GM21737 (cell line): ENCODE measurements around the gene PTPRG.
"Not testable (repeated sequence)": the region's sequence is repeated elsewhere in the genome, so short reads cannot be mapped to it uniquely, and the experiment has no call there.

ENCODE experiments used
- ATAC-seq: cut with Tn5 transposase; IDR thresholded peaks from one replicate; pipeline ENCODE4 v1.9.1; 2021; ENCODE audit warnings: mild to moderate bottlenecking, moderate library complexity; ENCODE audit not compliant: unreplicated experiment

PTPRG gene

DNA sequence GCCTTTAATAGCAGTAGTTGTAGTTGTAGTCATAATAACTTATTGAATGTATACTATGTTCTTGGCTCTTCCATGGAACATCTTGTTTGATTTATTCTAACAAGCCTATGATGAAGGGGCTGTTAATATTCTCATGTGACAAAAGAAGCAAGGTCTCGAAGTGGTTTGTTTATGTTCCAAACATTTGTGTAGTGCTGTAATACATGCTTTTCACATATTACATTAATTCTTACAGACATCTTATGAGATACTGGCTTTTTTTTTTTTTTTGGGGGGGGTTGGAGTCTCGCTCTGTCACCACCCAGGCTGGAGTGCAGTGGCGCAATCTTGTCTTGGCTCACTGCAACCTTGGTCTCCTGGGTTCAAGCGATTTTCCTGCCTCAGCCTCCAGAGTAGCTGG, 252.3 kb downstream of the PTPRG start:
- ATAC-seq: no peak

GRCh38 chr3:61814674-61815073, 253.3 kb downstream of the PTPRG start:
- ATAC-seq: no peak

DNA sequence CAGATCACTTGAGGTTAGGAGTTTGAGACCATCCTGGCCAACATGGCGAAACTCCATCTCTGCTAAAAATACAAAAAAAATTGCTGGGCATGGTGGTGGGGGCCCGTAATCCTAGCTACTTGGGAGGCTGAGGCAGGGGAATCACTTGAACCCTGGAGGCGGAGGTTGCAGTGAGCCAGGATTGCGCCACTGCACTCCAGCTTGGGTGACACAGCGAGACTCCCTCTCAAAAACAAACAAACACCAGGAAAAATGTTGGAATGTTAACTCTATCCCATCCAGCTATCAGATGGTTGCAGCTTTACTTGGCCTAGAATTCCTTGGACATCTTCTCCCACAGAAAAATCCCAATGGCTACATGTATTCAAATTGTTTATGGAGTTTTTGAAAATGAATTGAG, 254.9 kb downstream of the PTPRG start:
- not testable (repeated sequence) for ATAC-seq

- ATAC-seq: no peak
Measured at GRCh38 chr3:61819861-61820260, 258.5 kb downstream of the PTPRG start.

- no peak for ATAC-seq
Measured at GRCh38 chr3:61820306-61820992, 259.1 kb downstream of the PTPRG start.

DNA sequence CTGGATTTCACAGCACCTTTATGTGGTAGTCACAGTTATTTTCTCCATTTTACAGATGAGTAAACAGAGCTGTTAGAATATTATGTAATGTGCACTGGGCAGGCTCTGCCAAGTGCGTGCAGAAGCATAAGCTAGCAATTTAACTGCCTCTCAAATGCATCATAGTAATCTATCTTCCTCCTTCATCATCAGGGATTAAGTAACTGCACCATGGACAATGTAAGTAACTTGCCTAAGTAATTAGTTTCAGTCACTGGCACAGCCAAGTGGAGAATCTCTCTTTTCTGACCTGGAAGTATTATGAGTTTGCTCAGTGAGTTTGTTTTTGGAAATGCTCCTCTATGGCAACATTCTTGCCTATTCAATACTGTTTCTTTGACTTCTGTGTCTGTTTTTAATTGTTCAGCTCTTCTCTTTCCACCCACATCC, 260.5 kb downstream of the PTPRG start:
- no peak for ATAC-seq

DNA sequence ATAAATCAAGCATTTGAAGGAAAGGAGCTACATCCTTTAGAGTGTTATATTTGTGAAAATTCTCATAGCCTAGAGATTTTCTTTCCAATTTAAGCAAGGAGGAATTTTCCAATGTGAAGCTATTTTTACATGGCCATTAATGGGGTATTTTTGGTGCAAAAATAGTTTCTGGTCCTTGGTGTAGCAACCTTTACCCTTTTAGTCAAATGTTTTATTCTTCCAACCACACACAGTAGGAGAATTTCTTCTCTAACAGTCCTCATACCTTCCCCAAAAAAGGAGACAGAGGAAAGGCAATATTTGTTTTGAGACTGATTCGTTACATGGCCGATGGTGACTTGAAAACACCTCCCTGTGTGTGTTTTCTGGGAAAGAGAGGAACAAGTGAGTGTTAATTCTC, 261.2 kb downstream of the PTPRG start:
- ATAC-seq: no peak

DNA sequence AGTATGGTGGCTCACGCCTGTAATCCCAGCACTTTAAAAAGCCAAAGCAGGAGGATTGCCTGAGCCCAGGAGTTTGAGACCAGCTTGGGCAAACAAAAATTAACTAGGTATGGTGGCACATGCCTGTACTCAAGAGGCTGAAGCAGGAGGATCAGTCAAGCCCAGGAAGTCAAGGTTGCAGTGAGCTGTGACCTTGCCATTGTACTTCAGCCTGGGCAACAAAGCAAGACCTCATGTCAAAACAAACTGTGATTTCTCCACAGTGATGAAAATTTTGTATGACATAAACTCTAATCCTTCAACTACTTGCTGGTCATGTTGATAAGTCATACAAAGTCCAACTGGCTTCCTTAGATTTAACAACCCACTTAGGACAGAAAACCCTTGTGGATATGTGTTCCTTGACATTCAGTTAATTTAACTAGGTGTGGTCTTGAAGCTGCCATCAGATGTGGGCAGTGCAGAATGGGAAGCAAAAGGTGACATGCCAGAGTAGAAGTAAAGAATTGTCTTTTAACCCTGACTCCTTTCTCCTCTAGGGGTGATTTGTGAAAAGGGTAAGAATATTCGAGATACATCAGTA, 263.3 kb downstream of the PTPRG start:
- no peak for ATAC-seq

- no peak for ATAC-seq
Measured at GRCh38 chr3:61826161-61826560, 264.8 kb downstream of the PTPRG start.

DNA sequence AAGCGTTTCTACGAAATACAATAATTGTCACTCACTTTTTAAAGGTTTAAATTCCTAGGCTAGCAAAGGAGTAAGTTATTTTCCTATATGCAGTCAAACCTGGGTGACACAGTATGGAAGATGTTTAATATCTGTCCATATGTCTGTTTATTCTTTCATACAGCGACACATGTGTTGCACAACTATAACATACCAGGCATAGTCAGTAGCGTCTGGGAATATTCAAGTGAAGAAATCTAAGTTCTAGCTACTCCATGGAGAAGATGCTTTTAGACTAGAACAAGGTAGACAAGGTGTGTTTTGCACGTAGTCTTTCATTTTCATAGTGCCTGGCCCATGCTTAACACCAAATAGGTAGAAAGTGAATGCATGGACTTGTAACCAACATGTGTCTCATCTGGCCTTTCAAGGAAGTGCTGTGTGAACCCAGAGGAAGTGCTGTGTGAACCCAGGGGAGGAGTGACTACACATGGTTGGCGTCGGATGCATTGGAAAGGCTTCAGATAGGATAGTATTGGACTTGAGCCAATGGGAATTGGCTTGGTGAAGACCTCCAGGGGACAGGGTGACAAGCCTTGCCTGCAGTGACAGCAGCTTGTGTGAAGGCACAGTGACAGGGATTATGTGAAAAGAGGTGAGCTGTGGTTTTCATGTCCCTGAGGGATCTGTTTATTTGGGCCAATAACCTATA, 267.0 kb downstream of the PTPRG start:
- no peak for ATAC-seq

DNA sequence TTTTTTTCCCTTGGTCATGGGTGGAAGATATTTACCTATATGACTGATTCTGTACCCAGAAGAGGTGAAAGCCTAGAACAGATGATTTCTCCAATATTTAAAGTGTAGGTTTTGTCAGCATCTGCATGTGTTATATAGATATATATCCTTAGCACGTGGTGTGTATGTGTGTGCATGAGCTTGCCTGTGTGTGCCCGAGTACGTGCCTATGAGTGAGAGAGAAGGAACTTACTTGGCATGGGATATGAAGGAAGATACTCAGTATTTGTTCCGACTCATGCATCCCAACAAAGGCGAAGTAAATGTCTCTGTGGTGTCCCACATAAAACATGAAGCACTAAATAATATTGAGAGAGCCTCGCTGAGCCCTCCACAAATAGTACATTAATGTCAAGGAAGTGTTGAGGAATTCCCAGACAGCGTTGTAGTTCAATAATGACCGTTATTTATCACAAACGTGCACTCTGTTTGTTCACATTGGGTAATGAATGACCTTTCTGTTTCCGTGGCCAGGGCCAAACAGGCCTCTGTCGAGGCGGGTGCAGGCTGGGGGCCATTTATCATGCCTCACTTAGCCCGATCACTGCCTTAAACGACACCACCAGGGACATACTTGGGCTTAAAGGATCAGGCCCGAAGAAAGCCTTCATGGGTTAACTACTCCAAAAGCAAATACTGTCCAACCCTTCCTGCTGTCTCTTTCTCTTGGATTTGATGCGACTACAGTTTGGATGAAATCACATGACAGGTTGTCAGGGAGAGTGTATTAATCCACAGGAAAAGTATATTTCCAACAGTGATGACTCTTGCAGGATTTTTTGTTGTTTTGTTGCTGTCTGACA, 267.7 kb downstream of the PTPRG start:
- no peak for ATAC-seq

- ATAC-seq: no peak
Measured at GRCh38 chr3:61829722-61830350, 268.5 kb downstream of the PTPRG start.

DNA sequence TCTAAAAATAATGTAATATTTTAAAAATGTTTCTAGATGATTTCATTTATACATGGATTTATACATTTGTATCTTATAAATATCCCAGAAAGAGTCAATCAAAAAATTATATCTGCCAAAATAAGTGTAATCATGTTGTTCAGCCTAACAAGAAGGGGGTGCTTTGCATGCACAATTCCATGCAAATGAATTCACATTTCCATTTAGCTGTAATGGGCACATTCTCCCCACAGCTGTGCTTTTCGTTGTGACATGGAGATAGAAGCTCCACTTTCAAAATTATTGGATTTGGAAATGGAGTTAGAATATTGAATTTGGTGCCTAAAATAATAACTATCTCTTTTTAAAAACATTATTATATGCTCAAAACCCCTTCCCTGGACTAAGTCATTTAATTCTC, 270.6 kb downstream of the PTPRG start:
- ATAC-seq: no peak

GRCh38 chr3:61832375-61833229, 271.2 kb downstream of the PTPRG start:
- ATAC-seq: no peak

GRCh38 chr3:61839256-61839655, 277.9 kb downstream of the PTPRG start:
- no peak for ATAC-seq

DNA sequence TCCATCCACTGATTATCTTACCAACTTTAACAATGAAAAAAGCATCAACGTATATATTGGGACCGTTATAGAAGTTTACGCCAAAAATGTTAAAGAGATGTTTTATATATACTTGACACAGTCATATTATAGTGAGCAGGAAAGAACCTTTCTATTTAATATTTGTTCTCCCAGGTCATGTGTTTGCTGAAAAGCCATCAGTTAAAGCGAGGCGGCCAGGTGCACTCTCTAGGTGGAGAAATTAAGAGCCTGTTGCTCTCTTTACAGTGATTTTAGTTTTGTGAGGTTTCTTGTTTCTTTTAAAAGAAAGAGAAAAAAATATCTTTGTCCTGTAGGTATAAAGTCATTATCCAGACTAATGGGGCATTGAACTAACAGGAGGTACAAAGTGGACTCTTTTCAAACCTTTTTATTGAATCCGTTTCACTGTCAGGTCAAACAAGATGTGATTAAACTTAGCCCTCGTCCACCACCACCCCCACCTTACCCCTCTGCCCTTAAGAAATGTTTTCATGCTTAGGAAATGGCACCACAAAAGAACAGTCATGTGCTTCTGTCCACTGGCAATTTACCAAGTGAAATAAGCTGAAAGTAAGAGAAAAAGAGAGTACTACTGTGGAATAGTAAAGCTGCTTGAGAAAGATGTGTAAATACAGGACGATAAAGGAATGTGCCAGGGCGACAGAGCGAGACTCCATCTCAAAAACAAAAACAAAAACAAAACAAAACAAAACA, 279.9 kb downstream of the PTPRG start:
- no peak for ATAC-seq

DNA sequence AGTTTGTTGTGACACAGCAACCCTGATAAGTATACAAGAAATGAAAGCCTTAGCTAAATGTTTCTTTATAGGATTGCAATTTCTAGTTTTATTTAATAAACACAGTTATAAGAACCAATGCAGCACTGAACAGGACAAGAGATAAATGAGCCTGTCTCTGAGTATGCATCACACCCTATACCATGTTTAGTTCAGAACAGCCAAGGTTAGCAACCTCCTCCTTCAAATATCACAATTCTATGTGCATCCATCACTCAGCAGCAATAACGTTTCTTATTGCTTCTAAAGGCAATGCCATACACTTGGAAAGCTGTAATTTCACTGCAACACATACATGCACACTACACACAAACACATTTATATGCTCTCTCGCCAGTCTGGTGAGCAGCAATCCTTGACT, 280.6 kb downstream of the PTPRG start:
- ATAC-seq: no peak

DNA sequence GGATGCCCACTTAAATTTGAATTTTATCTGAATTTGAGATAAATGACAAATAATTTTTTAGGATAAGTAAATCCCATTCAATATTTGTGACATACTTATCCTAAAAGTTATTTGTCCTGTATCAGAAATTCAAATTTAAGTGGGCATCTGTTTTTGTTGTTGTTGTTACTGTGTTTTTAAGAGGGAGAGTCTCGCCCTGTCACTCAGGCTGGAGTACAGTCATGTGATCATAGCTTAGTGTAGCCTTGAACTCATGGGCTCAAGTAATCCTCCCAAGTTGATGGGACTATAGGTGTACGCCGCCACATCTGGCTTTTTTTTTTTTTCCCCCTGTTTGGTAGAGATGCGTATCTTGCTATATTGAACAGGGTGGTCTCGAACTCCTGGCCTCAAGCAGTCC, 283.0 kb downstream of the PTPRG start:
- ATAC-seq: no peak

GRCh38 chr3:61846488-61846887, 285.1 kb downstream of the PTPRG start:
- no peak for ATAC-seq
